Astrocyte of the spinal cord (primary cell): ENCODE data around the gene CYP3A4.
"Not testable (repeated sequence)": the region's sequence is repeated elsewhere in the genome, so short reads cannot be mapped to it uniquely, and the experiment has no call there.

Experiments
- DNase-seq: peaks from one replicate; pipeline ENCODE4 v3.0.0; 2011; ENCODE audit warnings: low read depth, low spot score
- H3K4me3 ChIP-seq: 2 replicates; pipeline ENCODE4 v1.5.1; 2011; ENCODE audit warnings: low read depth, mild to moderate bottlenecking, low read length, moderate library complexity
- CTCF ChIP-seq: IDR thresholded peaks from 2 replicates; pipeline ENCODE4 v1.5.1; 2012; ENCODE audit warnings: low read depth, mild to moderate bottlenecking, low read length, inconsistent platforms
- in situ Hi-C: cut with HindIII; loops from 2 replicates; pipeline ENCODE4 v1.10.0; 2017; ENCODE audit warnings: low sequenced_read_pairs

CYP3A4 gene

GRCh38 chr7:99786726-99787335 lies 2.8 kb upstream of the CYP3A4 start:
- no peak for TF ChIP-seq CTCF
- H3K4me3 ChIP-seq, result no peak overlapping the region
- DNase-seq, result no peak
- in situ Hi-C loops, result no loop called here

GRCh38 chr7:99785654-99786053 lies 1.7 kb upstream of the CYP3A4 start:
- DNase-seq, in situ Hi-C loops: not testable (repeated sequence)

GRCh38 chr7:99782012-99782953 lies 1.7 kb downstream of the CYP3A4 start:
- in situ Hi-C loops, result no loop called here
- H3K4me3 ChIP-seq, result no peak overlapping the region
- TF ChIP-seq CTCF, result no peak
- DNase-seq, result no peak

More at GRCh38 chr7:99785654-99786053, 1.7 kb upstream of the CYP3A4 start:
- H3K4me3 ChIP-seq, result not testable (repeated sequence)

- H3K4me3 ChIP-seq, result no peak overlapping the region
- in situ Hi-C loops, result no loop called here
- TF ChIP-seq CTCF, result no peak
- no peak for DNase-seq
These were observed 3.4 kb downstream of the CYP3A4 start for GRCh38 chr7:99780588-99780987.

GRCh38 chr7:99779949-99780348 lies 4.0 kb downstream of the CYP3A4 start:
- H3K4me3 ChIP-seq, result no peak overlapping the region
- in situ Hi-C loops, result no loop called here
- TF ChIP-seq CTCF, result no peak
- DNase-seq, result no peak

GRCh38 chr7:99778880-99779279 lies 5.1 kb downstream of the CYP3A4 start:
- in situ Hi-C loops, result no loop called here
- no peak for DNase-seq

GRCh38 chr7:99773395-99773794 lies 10.6 kb downstream of the CYP3A4 start:
- in situ Hi-C loops, H3K4me3 ChIP-seq, DNase-seq: not testable (repeated sequence)

More at GRCh38 chr7:99778880-99779279, 5.1 kb downstream of the CYP3A4 start:
- H3K4me3 ChIP-seq, result no peak overlapping the region
- TF ChIP-seq CTCF, result no peak
